SU-DHL-6 (cell line): ENCODE measurements around the gene EFTUD2.
"Not testable (repeated sequence)": the region's sequence is repeated elsewhere in the genome, so short reads cannot be mapped to it uniquely, and the experiment has no call there.

Source experiments
- H2AFZ ChIP-seq: fragments of 200-600 bp; sonication (generic); 2 replicates; pipeline ENCODE4 v1.6.1; 2014; ENCODE audit warnings: low read depth, mild to moderate bottlenecking, moderate library complexity, mixed read lengths, antibody characterized with exemption, low read length; ENCODE audit not compliant: severe bottlenecking
- H3F3A ChIP-seq: fragments of 200-600 bp; shearing (Covaris generic); 2 replicates; pipeline ENCODE4 v1.6.0; 2016; ENCODE audit warnings: antibody characterized with exemption, mild to moderate bottlenecking; ENCODE audit not compliant: insufficient read depth
- H3K27ac ChIP-seq: fragments of 200-600 bp; sonication (generic); 2 replicates; pipeline ENCODE4 v1.5.1; 2016; ENCODE audit warnings: low read depth, mild to moderate bottlenecking, low read length, moderate library complexity, mixed read lengths
- H3K27me3 ChIP-seq: fragments of 200-600 bp; sonication (generic), shearing (Covaris generic); 2 replicates; pipeline ENCODE4 v1.6.0; 2014; ENCODE audit warnings: mild to moderate bottlenecking, low read length
- H3K36me3 ChIP-seq: fragments of 200-600 bp; sonication (generic); 2 replicates; pipeline ENCODE4 v1.6.1; 2014; ENCODE audit warnings: mild to moderate bottlenecking, low read length, mixed read lengths
- H3K4me2 ChIP-seq: fragments of 300-600, 200-600 bp; shearing (Covaris generic), sonication (generic); 2 replicates; pipeline ENCODE4 v1.6.0; 2014; ENCODE audit warnings: low read length, low read depth, mild to moderate bottlenecking; ENCODE audit not compliant: poor library complexity, severe bottlenecking
- H3K4me3 ChIP-seq: fragments of 200-600 bp; sonication (generic); 2 replicates; pipeline ENCODE4 v1.5.1; 2014; ENCODE audit warnings: antibody characterized with exemption, low read length, mild to moderate bottlenecking, mixed read lengths; ENCODE audit not compliant: insufficient read depth, poor library complexity, severe bottlenecking
- H3K79me2 ChIP-seq: fragments of 200-600 bp; sonication (generic); 2 replicates; pipeline ENCODE4 v1.6.1; 2014; ENCODE audit warnings: mild to moderate bottlenecking, low read length, moderate library complexity; ENCODE audit not compliant: insufficient read depth
- H3K9ac ChIP-seq: fragments of 200-600 bp; sonication (generic); 2 replicates; pipeline ENCODE4 v1.7.0; 2014; ENCODE audit warnings: mild to moderate bottlenecking, low read length
- H3K9me2 ChIP-seq: fragments of 200-600 bp; sonication (generic); replicated peaks from 2 replicates; pipeline ENCODE4 v1.6.1; 2014; ENCODE audit warnings: low read length; ENCODE audit not compliant: insufficient read depth
- H3K9me3 ChIP-seq: fragments of 200-600 bp; sonication (generic); 2 replicates; pipeline ENCODE4 v1.6.1; 2014; ENCODE audit warnings: low read length, mixed read lengths; ENCODE audit not compliant: insufficient read depth
- H4K20me1 ChIP-seq: fragments of 200-600 bp; sonication (generic); 2 replicates; pipeline ENCODE4 v1.6.1; 2014; ENCODE audit warnings: low read depth, mild to moderate bottlenecking, antibody characterized with exemption, low read length, moderate library complexity, mixed read lengths
- EZH2phosphoT487 ChIP-seq: fragments of 200-600 bp; sonication (generic), shearing (Covaris generic); conservative IDR thresholded peaks from 2 replicates; pipeline ENCODE4 v1.6.1; 2018; ENCODE audit warnings: mild to moderate bottlenecking, antibody characterized with exemption, low read length, moderate library complexity, mixed read lengths
- TF ChIP-seq, protein P1 (sequence below): fragments of 200-600 bp; sonication (generic); IDR thresholded peaks from one replicate; pipeline ENCODE4 v1.5.1; 2017; ENCODE audit warnings: antibody characterized with exemption, mild to moderate bottlenecking, low read length, moderate library complexity; ENCODE audit not compliant: insufficient read depth, poor library complexity, severe bottlenecking

The EFTUD2 gene

DNA sequence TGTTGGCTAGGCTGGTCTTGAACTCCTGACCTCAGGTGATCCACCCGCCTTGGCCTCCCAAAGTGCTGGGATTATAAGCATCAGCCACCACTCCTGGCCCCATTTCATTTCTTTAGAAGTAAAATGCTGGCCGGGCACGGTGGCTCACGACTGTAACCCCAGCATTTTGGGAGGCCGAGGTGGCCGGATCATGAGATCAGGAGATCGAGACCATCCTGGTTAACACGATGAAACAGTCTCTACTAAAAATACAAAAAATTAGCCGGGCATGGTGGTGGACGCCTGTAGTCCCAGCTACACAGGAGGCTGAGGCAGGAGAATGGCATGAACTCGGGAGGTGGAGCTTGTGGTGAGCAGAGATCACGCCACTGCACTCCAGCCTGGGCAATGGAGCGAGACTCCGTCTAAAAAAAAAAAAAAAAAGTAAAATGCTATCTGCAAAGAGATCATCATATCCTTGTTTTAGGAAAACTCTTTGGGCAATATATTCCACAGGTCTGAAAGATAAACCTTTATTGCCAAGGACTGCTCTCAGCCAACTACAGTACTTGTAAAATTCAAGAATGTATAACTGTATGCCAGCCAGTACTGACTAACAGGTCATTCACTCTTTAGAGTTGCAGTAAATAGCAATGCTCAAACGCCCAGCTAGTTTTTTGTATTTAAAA, 73.0 kb downstream of the EFTUD2 start:
- Histone ChIP-seq H3K79me2 (peaks cover 79% of the 10 kb centered on the region), H3F3A (peaks cover 18% of the 10 kb centered on the region), H3K4me3 (no peak overlapping the region), H3K4me2 (peak overlapping the region; percentile 33), H3K9me3 (no peaks in the 10 kb centered on the region), H3K9me2 (no peaks in the 10 kb centered on the region), H4K20me1 (0 out of 2 replicates have a peak, but pooled peaks cover 7% of the 10 kb centered on the region), H2AFZ (no peak overlapping the region), H3K27ac (peak overlapping the region; percentile 29), H3K9ac (no peak overlapping the region), H3K36me3 (no peaks in the 10 kb centered on the region), H3K27me3 (no peaks in the 10 kb centered on the region)
- TF ChIP-seq EZH2phosphoT487 = no peak
- TF ChIP-seq, protein P1, sequence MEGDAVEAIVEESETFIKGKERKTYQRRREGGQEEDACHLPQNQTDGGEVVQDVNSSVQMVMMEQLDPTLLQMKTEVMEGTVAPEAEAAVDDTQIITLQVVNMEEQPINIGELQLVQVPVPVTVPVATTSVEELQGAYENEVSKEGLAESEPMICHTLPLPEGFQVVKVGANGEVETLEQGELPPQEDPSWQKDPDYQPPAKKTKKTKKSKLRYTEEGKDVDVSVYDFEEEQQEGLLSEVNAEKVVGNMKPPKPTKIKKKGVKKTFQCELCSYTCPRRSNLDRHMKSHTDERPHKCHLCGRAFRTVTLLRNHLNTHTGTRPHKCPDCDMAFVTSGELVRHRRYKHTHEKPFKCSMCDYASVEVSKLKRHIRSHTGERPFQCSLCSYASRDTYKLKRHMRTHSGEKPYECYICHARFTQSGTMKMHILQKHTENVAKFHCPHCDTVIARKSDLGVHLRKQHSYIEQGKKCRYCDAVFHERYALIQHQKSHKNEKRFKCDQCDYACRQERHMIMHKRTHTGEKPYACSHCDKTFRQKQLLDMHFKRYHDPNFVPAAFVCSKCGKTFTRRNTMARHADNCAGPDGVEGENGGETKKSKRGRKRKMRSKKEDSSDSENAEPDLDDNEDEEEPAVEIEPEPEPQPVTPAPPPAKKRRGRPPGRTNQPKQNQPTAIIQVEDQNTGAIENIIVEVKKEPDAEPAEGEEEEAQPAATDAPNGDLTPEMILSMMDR = no peak

DNA sequence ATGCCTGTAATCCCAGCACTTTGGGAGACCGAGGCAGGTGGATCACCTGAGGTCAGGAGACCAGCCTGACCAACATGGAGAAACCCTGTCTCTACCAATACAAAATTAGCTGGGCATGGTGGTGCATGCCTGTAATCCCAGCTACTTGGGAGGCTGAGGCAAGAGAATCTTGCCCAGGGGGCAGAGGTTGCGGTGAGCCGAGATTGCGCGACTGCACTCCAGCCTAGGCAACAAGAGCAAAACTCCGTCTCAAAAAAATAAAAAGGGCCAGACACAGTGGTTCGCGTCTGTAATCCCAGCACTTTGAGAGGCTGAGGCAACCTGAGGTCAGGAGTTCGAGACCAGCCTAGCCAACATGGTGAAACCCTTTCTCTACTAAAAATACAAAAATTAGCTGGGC, 74.0 kb downstream of the EFTUD2 start:
- not testable (repeated sequence) for H2AFZ ChIP-seq, H3K9ac ChIP-seq, H3K27ac ChIP-seq, H3K9me3 ChIP-seq, H3K9me2 ChIP-seq, H3F3A ChIP-seq, H3K4me2 ChIP-seq, H3K27me3 ChIP-seq, H3K36me3 ChIP-seq, H3K4me3 ChIP-seq
- Histone ChIP-seq H3K79me2 (peaks cover 89% of the 10 kb centered on the region), H4K20me1 (peaks cover 11% of the 10 kb centered on the region)

DNA sequence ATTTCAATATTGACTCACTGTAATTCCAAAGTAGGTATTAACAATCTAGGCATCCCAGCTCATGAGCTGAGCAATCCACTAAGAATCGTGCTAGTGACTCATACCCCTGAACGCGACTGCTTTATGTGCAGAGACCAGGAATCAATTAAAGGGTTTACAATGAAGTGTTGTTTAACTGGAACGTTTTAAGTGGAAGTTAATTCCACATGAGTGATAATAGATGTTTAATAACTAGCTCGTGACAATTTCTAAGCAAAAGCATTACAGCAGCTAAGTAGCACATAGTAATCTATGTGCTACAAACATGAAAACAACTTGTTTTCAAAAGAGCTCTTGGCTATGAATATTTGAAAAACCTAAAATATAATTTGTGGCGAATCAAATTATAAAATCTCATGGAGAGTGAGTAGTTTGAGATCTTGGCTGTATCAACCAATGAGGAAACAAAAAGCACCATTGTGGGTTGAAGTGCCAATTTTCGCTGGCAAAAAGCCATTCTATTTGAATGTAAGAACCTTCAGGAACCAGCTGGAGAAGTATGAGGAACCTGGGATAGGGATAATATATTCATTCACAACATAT, 78.5 kb downstream of the EFTUD2 start:
- Histone ChIP-seq H3K27ac (no peak overlapping the region), H2AFZ (no peak overlapping the region), H3K4me2 (no peak overlapping the region), H3K27me3 (no peaks in the 10 kb centered on the region), H3K9me3 (no peaks in the 10 kb centered on the region), H3K36me3 (no peaks in the 10 kb centered on the region; the same call in 1 of the 2 replicates), H3K9me2 (no peaks in the 10 kb centered on the region), H4K20me1 (peaks cover 16% of the 10 kb centered on the region), H3K4me3 (no peak overlapping the region), H3F3A (0 out of 2 replicates have a peak, but pooled peaks cover 4% of the 10 kb centered on the region), H3K79me2 (peaks cover 93% of the 10 kb centered on the region), H3K9ac (no peak overlapping the region)
- TF ChIP-seq, protein P1 = no peak
- TF ChIP-seq EZH2phosphoT487 = no peak

DNA sequence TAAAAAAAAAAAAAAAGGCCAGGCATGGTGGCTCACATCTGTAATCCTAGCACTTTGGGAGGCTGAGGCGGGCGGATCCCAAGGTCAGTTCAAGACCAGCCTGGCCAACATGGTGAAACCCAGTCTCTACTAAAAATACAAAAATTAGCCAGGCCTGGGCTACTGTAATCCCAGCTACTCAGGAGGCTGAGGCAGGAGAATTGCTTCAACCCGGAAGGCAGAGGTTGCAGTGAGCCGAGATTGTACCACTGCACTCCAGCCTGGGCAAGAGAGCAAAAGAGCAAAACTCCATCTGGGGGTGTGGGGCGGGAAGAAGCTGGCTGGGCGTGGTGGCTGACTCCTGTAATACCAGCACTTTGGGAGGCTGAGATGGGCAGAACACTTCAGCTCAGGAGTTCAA, 80.7 kb downstream of the EFTUD2 start:
- H3K27me3 ChIP-seq, H2AFZ ChIP-seq, H3F3A ChIP-seq, H3K9me3 ChIP-seq, H3K36me3 ChIP-seq, H3K27ac ChIP-seq, H3K9ac ChIP-seq, H3K4me2 ChIP-seq, H3K4me3 ChIP-seq, H3K9me2 ChIP-seq: not testable (repeated sequence)
- peaks cover 90% of the 10 kb centered on the region for H3K79me2 ChIP-seq
- H4K20me1 ChIP-seq = peaks cover 16% of the 10 kb centered on the region
